Immature natural killer cell (primary cell): Measurements from ENCODE around the gene EIF4G3. TPM values are rescaled to one million over a fixed set of nuclear protein-coding genes. Genes with fewer than 3 reads are reported as not detected.
"Not testable (repeated sequence)": the region's sequence is repeated elsewhere in the genome, so short reads cannot be mapped to it uniquely, and the experiment has no call there.

Experiments
- DNase-seq, 3 donors: peaks; one replicate each; pipeline ENCODE4 v3.0.0; 2022; ENCODE audit warnings: mixed read lengths in 1 of 3
- H3K27ac Mint-ChIP-seq, 6 donors: one replicate each; pipeline ENCODE4 v1.8.0; 2020; ENCODE audit warnings: mixed read lengths in 6 of 6, mild to moderate bottlenecking in 5 of 6, inconsistent platforms in 4 of 6, moderate library complexity in 3 of 6
- H3K27me3 Mint-ChIP-seq, 3 donors: one replicate each; pipeline ENCODE4 v1.8.0; 2020 to 2021; ENCODE audit warnings: low read depth in 3 of 3, mild to moderate bottlenecking in 3 of 3, mixed read lengths in 3 of 3, moderate library complexity in 3 of 3, inconsistent platforms in 1 of 3
- H3K36me3 Mint-ChIP-seq, 3 donors: one replicate each; pipeline ENCODE4 v1.8.0; 2020; ENCODE audit warnings: mixed read lengths in 3 of 3, inconsistent platforms in 2 of 3, mild to moderate bottlenecking in 2 of 3
- H3K4me1 Mint-ChIP-seq, 2 donors: one replicate each; pipeline ENCODE4 v1.8.0; 2020; ENCODE audit warnings: inconsistent platforms in 2 of 2, mild to moderate bottlenecking in 2 of 2, mixed read lengths in 2 of 2, moderate library complexity in 1 of 2
- H3K4me3 Mint-ChIP-seq, 5 donors: one replicate each; pipeline ENCODE4 v1.8.0; 2020; ENCODE audit warnings: mild to moderate bottlenecking in 5 of 5, mixed read lengths in 5 of 5, inconsistent platforms in 3 of 5, moderate library complexity in 3 of 5
- H3K9me3 Mint-ChIP-seq, 6 donors: one replicate each; pipeline ENCODE4 v1.8.0; 2020; ENCODE audit warnings: mild to moderate bottlenecking in 6 of 6, mixed read lengths in 6 of 6, inconsistent platforms in 4 of 6, moderate library complexity in 3 of 6
- polyA plus RNA-seq, 3 donors: library from polyadenylated mRNA; unstranded; fragments of 300-500 nt; fragmentation: Illumina TruSeq; gene quantifications; one replicate each; pipeline ENCODE4 v1.2.3, GENCODE V29; 2021

Gene EIF4G3
- polyA plus RNA-seq, 3 donors from 2014 or later: 7.4 to 21.6 (median 17.9) TPM

- H3K4me3 Mint-ChIP-seq: no peak overlapping the region
- H3K9me3 Mint-ChIP-seq: no peaks in the 10 kb centered on the region
- no peaks in the 10 kb centered on the region for H3K36me3 Mint-ChIP-seq
- DNase-seq: no peak
- H3K27ac Mint-ChIP-seq: no peak overlapping the region
- peaks cover 1 to 3% (median 2%) of the 10 kb centered on the region in 3 donors for H3K27me3 Mint-ChIP-seq
- peaks cover 13 to 70% of the 10 kb centered on the region in 2 donors for H3K4me1 Mint-ChIP-seq
These were observed 141.7 kb downstream of the EIF4G3 start for GRCh38 chr1:21034725-21035628.

DNA sequence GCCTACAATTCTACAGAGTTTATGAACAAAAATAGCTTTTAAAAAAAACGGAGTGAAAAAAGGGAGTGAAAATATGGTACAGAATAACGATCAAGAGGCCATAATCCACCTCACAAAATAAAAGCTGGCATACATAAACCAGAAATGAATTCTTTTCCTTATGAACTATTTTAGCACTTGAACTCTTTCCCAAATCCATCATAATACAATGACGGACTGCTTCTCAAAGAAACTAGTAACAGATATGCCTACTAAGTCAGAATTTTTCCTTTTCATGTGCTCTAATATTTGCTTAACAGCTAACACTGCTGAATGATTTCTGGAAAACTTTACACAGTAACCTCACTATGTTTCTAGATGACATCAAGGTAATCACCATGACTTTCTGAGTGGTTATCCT lies 144.0 kb downstream of the EIF4G3 start:
- peaks cover 18 to 72% of the 10 kb centered on the region in 2 donors for H3K4me1 Mint-ChIP-seq
- peak overlapping the region in 1 of 6 donors; percentile 20 for H3K27ac Mint-ChIP-seq
- DNase-seq: no peak

DNA sequence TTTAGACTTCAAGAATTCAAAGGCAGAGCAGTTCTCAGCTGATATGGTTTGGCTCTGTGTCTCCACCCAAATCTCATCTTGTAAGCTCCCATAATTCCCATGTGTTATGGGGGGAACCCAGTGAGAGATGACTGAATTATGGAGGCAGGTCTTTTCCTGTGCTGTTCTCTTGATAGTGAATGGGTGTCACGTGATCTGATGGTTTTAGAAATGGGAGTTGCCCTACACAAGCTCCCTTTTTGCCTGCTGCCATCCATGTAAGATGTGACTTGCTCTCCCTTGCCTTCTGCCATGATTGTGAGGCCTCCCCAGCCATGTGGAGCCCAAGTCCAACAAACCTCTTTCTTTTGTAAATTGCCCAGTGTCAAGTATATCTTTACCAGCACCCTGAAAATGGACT lies 146.5 kb downstream of the EIF4G3 start:
- Mint-ChIP-seq H3K4me3 (no peak overlapping the region), H3K36me3 (peaks cover 0 to 6% (median 2%) of the 10 kb centered on the region in 3 donors), H3K4me1 (peaks cover 18 to 76% of the 10 kb centered on the region in 2 donors), H3K27me3 (peaks cover 2 to 4% (median 3%) of the 10 kb centered on the region in 3 donors), H3K9me3 (no peaks in the 10 kb centered on the region), H3K27ac (peak overlapping the region in 2 of 6 donors; percentile 15 to 22)
- DNase-seq: no peak

More for the DNA sequence above, 144.0 kb downstream of the EIF4G3 start:
- H3K27me3 Mint-ChIP-seq: peaks cover 1 to 4% (median 2%) of the 10 kb centered on the region in 3 donors
- H3K4me3 Mint-ChIP-seq: no peak overlapping the region
- peaks cover 0 to 6% (median 2%) of the 10 kb centered on the region in 3 donors for H3K36me3 Mint-ChIP-seq
- H3K9me3 Mint-ChIP-seq: no peaks in the 10 kb centered on the region

DNA sequence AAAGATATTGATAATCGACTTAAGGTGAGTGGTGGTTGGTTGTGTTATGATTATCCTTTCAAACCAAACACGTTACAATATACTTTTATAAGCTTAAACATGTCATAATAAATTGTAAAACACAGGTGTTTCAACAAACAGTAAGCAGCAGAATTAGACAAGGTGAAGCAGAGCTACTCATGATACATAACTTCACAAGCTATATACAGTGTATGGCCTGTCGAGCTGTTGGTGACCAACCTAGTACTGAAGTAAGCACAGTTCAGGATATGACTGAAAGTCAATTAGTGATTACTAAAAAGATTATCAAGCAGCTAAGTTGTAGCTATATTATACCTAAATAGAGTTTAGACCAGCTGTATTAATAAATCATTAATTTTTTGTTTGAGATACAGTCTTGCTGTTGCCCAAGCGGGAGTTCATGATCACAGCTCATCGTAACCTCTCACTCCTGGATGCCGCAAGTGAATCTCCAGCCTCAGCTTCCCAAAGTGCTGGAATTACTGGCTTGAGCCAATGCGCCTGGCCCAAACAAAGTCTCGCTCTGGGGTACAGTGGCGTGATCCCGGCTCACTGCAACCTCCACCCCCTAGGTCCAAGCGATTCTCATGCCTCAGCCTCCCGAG lies 148.1 kb downstream of the EIF4G3 start:
- no peaks in the 10 kb centered on the region for H3K9me3 Mint-ChIP-seq
- peaks cover 18 to 70% of the 10 kb centered on the region in 2 donors for H3K4me1 Mint-ChIP-seq
- DNase-seq: no peak
- no peak overlapping the region for H3K4me3 Mint-ChIP-seq
- peaks cover 0 to 6% (median 2%) of the 10 kb centered on the region in 3 donors for H3K36me3 Mint-ChIP-seq
- no peak overlapping the region for H3K27ac Mint-ChIP-seq
- H3K27me3 Mint-ChIP-seq: peaks cover 2 to 4% (median 3%) of the 10 kb centered on the region in 3 donors

DNA sequence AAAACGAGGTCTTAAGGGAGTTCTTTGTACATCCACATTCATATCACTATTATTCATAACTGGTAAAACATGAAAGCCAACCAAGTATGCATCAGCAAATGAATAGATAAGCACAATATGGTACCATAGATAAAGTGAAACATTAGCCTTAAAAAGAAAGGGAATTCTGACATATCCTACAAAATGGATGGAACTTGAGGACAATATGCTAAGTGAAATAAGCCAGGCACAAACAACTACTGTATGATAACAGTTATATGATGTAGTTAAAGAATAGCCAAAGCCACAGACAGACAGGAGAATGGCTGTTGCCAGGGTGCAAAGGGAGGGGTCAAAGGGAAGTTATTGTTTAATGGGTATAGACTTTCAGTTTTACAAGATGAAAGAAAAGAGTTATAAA lies 148.9 kb downstream of the EIF4G3 start:
- H3K36me3 Mint-ChIP-seq: peaks cover 0 to 6% (median 2%) of the 10 kb centered on the region in 3 donors
- peak overlapping the region in 5 of 6 donors; percentile 11 to 55 (median 19) for H3K27ac Mint-ChIP-seq
- H3K4me1 Mint-ChIP-seq: peaks cover 20 to 64% of the 10 kb centered on the region in 2 donors

GRCh38 chr1:21024918-21025317 lies 151.8 kb downstream of the EIF4G3 start:
- H3K9me3 Mint-ChIP-seq: no peaks in the 10 kb centered on the region
- H3K4me3 Mint-ChIP-seq: no peak overlapping the region
- H3K36me3 Mint-ChIP-seq: peaks cover 0 to 6% (median 2%) of the 10 kb centered on the region in 3 donors
- H3K4me1 Mint-ChIP-seq: peaks cover 39 to 69% of the 10 kb centered on the region in 2 donors
- peaks cover 0 to 1% (median 1%) of the 10 kb centered on the region in 3 donors for H3K27me3 Mint-ChIP-seq
- DNase-seq: no peak
- peak overlapping the region in 3 of 6 donors; percentile 13 to 46 (median 20) for H3K27ac Mint-ChIP-seq

More for the DNA sequence above, 148.9 kb downstream of the EIF4G3 start:
- peak overlapping the region in 1 of 5 donors; percentile 12 for H3K4me3 Mint-ChIP-seq
- no peaks in the 10 kb centered on the region for H3K9me3 Mint-ChIP-seq
- no peak for DNase-seq
- H3K27me3 Mint-ChIP-seq: peaks cover 0 to 4% (median 3%) of the 10 kb centered on the region in 3 donors

- not testable (repeated sequence) for H3K4me3 Mint-ChIP-seq, H3K36me3 Mint-ChIP-seq, H3K9me3 Mint-ChIP-seq, DNase-seq, H3K27me3 Mint-ChIP-seq
- Mint-ChIP-seq H3K27ac (peak overlapping the region in 1 of 6 donors; percentile 20), H3K4me1 (peaks cover 44 to 72% of the 10 kb centered on the region in 2 donors)
These were observed 152.4 kb downstream of the EIF4G3 start for GRCh38 chr1:21024136-21024896.

DNA sequence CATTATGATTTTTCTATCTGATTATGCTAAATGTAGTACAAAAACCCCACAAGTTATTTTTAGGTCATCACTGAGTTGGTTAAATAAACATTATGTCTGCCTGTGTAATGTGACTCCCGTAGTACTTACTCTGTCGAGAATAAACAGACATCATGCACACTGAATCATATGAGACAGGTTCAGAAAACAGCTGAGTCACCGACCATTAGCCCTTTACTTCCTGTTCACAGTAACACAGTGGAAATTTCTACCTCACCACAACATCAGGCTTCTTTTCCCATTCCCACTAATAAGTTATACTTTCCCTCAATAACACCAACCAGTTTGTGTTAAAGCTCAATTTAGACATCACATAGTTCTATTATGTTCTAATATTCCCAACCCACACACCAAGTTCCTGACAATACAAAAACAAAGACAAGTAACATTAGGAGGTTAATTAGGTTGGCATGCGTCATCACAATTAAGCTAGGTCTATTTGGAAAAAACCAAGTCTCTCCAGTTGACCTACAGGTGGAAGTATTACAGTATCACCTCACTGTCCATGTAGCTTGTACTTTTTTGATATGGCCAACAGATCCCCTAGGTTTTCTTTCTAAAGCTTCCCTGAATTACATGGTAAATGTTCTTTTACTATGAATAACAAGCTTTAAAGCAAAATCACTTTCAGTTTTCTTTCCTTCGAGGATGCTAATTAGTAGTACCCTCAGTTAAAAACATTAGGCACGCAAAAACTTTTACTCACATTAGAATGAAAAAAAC lies 154.2 kb downstream of the EIF4G3 start:
- Mint-ChIP-seq H3K36me3 (peaks cover 0 to 3% (median 0%) of the 10 kb centered on the region in 3 donors), H3K4me3 (peak overlapping the region; percentile 71 to 85 (median 75)), H3K4me1 (peaks cover 41 to 65% of the 10 kb centered on the region in 2 donors), H3K9me3 (no peaks in the 10 kb centered on the region), H3K27me3 (peaks cover 0 to 1% (median 0%) of the 10 kb centered on the region in 3 donors), H3K27ac (peak overlapping the region; percentile 82 to 93 (median 89))
- peak; percentile 38 to 53 (median 44) for DNase-seq

DNA sequence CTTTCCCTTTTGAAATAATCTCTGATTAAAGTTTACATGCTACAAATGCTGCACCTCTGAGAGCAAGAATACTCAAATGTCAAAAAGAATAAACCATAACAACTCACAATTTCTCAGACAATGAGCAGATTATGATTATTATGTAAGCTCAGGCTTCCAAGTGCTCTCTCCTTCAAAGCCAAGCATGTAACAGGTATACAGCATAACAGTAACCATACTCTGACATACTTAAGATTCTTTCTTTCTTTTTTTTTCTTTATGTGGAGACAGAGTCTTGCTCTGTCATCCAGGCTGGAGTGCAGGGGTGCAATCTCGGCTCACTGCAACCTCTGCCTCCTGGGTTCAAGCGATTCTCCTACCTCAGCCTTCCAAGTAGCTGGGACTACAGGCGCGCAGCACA lies 155.4 kb downstream of the EIF4G3 start:
- Mint-ChIP-seq H3K36me3 (peaks cover 0 to 3% (median under 1%) of the 10 kb centered on the region in 3 donors), H3K27me3 (peaks cover 0 to 2% (median under 1%) of the 10 kb centered on the region in 3 donors), H3K4me3 (peak overlapping the region in 3 of 5 donors; percentile 22 to 69 (median 67)), H3K9me3 (no peaks in the 10 kb centered on the region), H3K4me1 (peaks cover 41 to 68% of the 10 kb centered on the region in 2 donors), H3K27ac (peak overlapping the region; percentile 37 to 84 (median 78))
- no peak for DNase-seq

GRCh38 chr1:21020151-21020550 lies 156.5 kb downstream of the EIF4G3 start:
- peak in 1 of 3 donors; percentile 6 for DNase-seq
- H3K27ac Mint-ChIP-seq: peak overlapping the region; percentile 51 to 88 (median 70)

DNA sequence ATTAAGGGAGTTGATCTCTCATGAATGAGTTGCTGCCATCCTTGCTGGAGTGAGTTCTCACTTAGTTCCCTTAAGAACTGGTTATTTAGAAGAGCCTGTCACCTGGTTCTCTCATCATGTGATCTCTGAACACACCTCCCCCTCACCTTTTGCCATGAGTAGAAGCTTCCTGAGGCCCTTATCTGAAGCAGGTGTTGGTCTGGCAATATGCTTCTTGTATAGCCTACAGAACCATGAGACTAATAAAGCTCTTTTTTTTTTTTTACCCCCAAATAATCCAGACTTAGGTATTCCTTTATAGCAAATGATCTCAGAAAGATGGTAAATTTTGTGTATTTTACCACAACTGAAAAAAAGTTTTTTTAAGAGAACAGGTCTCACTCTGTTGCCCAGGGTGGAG lies 158.0 kb downstream of the EIF4G3 start:
- Mint-ChIP-seq H3K9me3 (no peaks in the 10 kb centered on the region), H3K27ac (peak overlapping the region; percentile 10 to 64 (median 36))

More at GRCh38 chr1:21020151-21020550, 156.5 kb downstream of the EIF4G3 start:
- Mint-ChIP-seq H3K4me3 (peak overlapping the region in 2 of 5 donors; percentile 24 to 34), H3K36me3 (peaks cover 0 to 4% (median 3%) of the 10 kb centered on the region in 3 donors), H3K27me3 (peaks cover 0 to 2% (median 0%) of the 10 kb centered on the region in 3 donors), H3K9me3 (no peaks in the 10 kb centered on the region), H3K4me1 (peaks cover 46 to 68% of the 10 kb centered on the region in 2 donors)

GRCh38 chr1:21013510-21013909 lies 163.2 kb downstream of the EIF4G3 start:
- Mint-ChIP-seq H3K9me3 (no peaks in the 10 kb centered on the region), H3K27ac (no peak overlapping the region), H3K27me3 (peaks cover 0 to 5% (median 1%) of the 10 kb centered on the region in 3 donors), H3K4me1 (peaks cover 15 to 59% of the 10 kb centered on the region in 2 donors), H3K4me3 (no peak overlapping the region), H3K36me3 (peaks cover under 1 to 8% (median 3%) of the 10 kb centered on the region in 3 donors)
- DNase-seq: no peak

More for the DNA sequence above, 158.0 kb downstream of the EIF4G3 start:
- no peak for DNase-seq
- Mint-ChIP-seq H3K27me3 (peaks cover 0 to 2% (median 0%) of the 10 kb centered on the region in 3 donors), H3K4me1 (peaks cover 49 to 75% of the 10 kb centered on the region in 2 donors), H3K4me3 (no peak overlapping the region), H3K36me3 (peaks cover 3 to 8% (median 3%) of the 10 kb centered on the region in 3 donors)
